Adipocyte (in vitro differentiated cells): ENCODE measurements around the gene R3HDM2.

Source experiments
- DNase-seq: peaks from one replicate; pipeline ENCODE4 v3.0.0-alpha.2; 2015; ENCODE audit warnings: low read depth
- H3K27me3 ChIP-seq: replicated peaks from 2 replicates; pipeline ENCODE4 v1.7.0; 2013; ENCODE audit warnings: mild to moderate bottlenecking, low read length, moderate library complexity; ENCODE audit not compliant: control insufficient read depth, insufficient read depth
- H3K36me3 ChIP-seq: 2 replicates; pipeline ENCODE4 v1.7.0; 2013; ENCODE audit warnings: low read length, mild to moderate bottlenecking, moderate library complexity; ENCODE audit not compliant: control insufficient read depth, insufficient read depth, severe bottlenecking
- H3K4me1 ChIP-seq: 2 replicates; pipeline ENCODE4 v1.7.0; 2013; ENCODE audit warnings: mild to moderate bottlenecking, low read length, moderate library complexity; ENCODE audit not compliant: control insufficient read depth, insufficient read depth
- H3K4me3 ChIP-seq: 2 replicates; pipeline ENCODE4 v1.7.0; 2013; ENCODE audit warnings: mild to moderate bottlenecking, low read length, moderate library complexity
- H3K9ac ChIP-seq: 2 replicates; pipeline ENCODE4 v1.7.0; 2013; ENCODE audit warnings: mild to moderate bottlenecking, low read length, moderate library complexity
- H3K9me3 ChIP-seq: 2 replicates; pipeline ENCODE4 v1.7.0; 2013; ENCODE audit warnings: mild to moderate bottlenecking, low read length, moderate library complexity; ENCODE audit not compliant: control insufficient read depth

The R3HDM2 gene

GRCh38 chr12:57386187-57386720 is 44.6 kb downstream of the R3HDM2 start:
- no peak for DNase-seq
- no peak overlapping the region for H3K4me3 ChIP-seq
- H3K36me3 ChIP-seq: no peaks in the 10 kb centered on the region

GRCh38 chr12:57385586-57385985 is 45.3 kb downstream of the R3HDM2 start:
- no peak overlapping the region for H3K4me3 ChIP-seq
- no peaks in the 10 kb centered on the region for H3K36me3 ChIP-seq
- no peaks in the 10 kb centered on the region for H3K9me3 ChIP-seq
- DNase-seq: no peak
- no peak overlapping the region for H3K9ac ChIP-seq
- H3K27me3 ChIP-seq: no peaks in the 10 kb centered on the region
- peaks cover 12% of the 10 kb centered on the region for H3K4me1 ChIP-seq

More at GRCh38 chr12:57386187-57386720, 44.6 kb downstream of the R3HDM2 start:
- Histone ChIP-seq H3K27me3 (no peaks in the 10 kb centered on the region), H3K9me3 (no peaks in the 10 kb centered on the region), H3K4me1 (peaks cover 12% of the 10 kb centered on the region), H3K9ac (no peak overlapping the region)

DNA sequence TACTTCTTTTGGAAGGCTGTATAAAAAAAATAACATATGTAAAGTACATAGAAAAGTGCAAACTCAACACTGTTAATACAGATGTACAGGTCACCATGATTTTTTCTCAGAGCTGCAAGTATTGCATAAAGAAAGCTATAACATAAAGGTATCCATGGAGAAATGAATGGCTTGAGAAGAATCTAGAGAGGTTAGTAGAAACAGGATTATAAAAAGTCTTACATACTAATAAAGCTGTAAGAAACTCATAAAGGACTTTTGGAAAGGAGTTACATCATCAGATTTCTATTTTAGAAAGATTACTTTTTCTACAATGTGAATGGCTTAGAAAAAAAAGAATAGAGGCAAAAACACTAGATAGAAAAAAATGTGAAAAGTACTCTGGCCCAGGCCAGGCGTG is 46.4 kb downstream of the R3HDM2 start:
- no peak for DNase-seq

DNA sequence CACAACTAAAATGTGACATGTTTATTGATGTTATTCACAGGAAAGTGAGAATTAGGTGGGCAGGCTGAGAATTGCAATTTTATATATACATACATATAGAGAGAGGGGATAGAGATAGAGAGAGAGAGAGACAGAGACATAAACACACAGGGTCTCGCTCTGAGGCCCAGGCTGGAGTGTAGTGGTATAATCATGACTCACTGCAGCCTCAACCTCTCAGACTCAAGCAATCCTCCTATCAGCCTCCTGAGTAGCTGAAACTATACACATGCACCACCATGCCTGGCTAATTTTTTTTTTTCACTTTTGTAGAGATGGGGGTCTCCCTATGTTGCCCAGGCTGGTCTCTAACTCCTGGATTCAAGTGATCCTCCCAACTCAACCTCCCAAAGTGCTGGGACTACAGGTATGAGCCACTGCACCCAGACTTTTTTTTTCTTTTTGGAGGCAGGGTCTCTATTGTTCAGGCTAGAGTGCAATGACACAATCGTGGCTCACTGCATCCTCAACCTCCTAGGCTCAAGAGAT is 49.1 kb downstream of the R3HDM2 start:
- Histone ChIP-seq H3K9me3 (no peaks in the 10 kb centered on the region), H3K27me3 (no peaks in the 10 kb centered on the region), H3K9ac (no peak overlapping the region), H3K4me3 (no peak overlapping the region), H3K36me3 (no peaks in the 10 kb centered on the region), H3K4me1 (no peaks in the 10 kb centered on the region)
- DNase-seq: no peak

More for the DNA sequence above, 46.4 kb downstream of the R3HDM2 start:
- no peaks in the 10 kb centered on the region for H3K27me3 ChIP-seq
- H3K4me3 ChIP-seq: no peak overlapping the region
- peaks cover 8% of the 10 kb centered on the region for H3K4me1 ChIP-seq
- H3K9me3 ChIP-seq: no peaks in the 10 kb centered on the region
- no peaks in the 10 kb centered on the region for H3K36me3 ChIP-seq
- H3K9ac ChIP-seq: no peak overlapping the region

GRCh38 chr12:57380300-57380699 is 50.5 kb downstream of the R3HDM2 start:
- H3K4me3 ChIP-seq: no peak overlapping the region
- H3K9me3 ChIP-seq: no peaks in the 10 kb centered on the region
- no peaks in the 10 kb centered on the region for H3K27me3 ChIP-seq
- no peak overlapping the region for H3K9ac ChIP-seq
- no peaks in the 10 kb centered on the region for H3K36me3 ChIP-seq
- no peak for DNase-seq
- no peaks in the 10 kb centered on the region for H3K4me1 ChIP-seq

DNA sequence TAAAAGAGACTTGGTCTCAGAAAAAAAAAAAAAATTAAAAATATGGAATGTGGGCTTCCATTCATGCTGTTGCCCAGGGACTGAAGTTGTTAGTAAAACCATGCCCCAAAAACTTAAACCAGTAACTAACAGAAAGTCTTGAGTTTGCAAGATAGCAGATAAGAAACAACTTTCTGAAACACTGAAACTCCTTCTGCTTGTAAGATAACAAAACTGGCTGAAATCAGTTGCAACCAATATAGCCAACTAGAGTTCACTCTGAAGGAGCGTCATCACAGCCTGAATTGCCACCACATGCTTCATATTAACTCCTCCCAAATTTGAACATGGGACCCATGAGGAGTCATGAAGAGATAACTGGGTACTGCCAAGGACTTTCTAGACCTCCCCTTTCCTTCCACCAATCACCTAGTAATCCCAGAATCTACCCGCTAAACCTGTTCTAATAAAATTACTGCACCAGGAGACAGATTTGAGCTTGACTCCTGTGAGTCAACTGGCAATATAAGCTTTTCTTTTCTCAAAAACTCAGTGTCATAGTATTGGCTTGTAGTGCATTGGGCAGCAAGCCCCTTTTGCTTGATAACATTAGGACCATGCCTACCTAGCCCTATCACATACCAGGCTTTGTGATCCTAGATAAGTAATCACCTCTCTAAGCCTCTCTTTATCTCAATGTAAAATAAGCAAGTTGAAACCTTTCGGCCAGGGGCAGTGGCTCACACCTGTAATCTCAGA is 53.6 kb downstream of the R3HDM2 start:
- H3K4me3 ChIP-seq: no peak overlapping the region
- no peaks in the 10 kb centered on the region for H3K27me3 ChIP-seq
- no peak for DNase-seq
- no peaks in the 10 kb centered on the region for H3K36me3 ChIP-seq
- no peaks in the 10 kb centered on the region for H3K9me3 ChIP-seq
- H3K4me1 ChIP-seq: peaks cover 2% of the 10 kb centered on the region
- no peak overlapping the region for H3K9ac ChIP-seq

- no peaks in the 10 kb centered on the region for H3K36me3 ChIP-seq
- no peak overlapping the region for H3K4me3 ChIP-seq
- H3K27me3 ChIP-seq: no peaks in the 10 kb centered on the region
- H3K9me3 ChIP-seq: no peaks in the 10 kb centered on the region
- H3K9ac ChIP-seq: no peak overlapping the region
- peaks cover 20% of the 10 kb centered on the region for H3K4me1 ChIP-seq
- no peak for DNase-seq
Observed at GRCh38 chr12:57372233-57372632, 58.6 kb downstream of the R3HDM2 start.

DNA sequence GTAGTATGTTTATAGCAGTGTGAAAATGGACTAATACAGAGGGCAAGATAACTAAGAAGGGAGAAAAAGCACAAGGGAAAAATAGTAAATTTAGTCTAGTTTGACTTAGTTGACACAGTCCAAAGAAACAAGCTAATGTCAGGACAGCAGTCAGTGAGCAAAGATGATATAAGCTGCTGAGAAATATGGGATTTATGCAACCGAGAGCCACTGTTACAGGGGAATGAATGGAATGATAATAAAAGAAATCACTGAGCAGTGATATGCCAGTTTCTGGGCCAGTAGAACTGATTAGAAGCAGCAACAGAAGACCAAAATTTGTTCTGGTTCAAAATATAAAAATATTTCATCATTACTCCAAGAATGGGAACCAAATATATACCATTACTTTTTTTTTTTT is 60.1 kb downstream of the R3HDM2 start:
- Histone ChIP-seq H3K36me3 (peaks cover 5% of the 10 kb centered on the region), H3K9ac (no peak overlapping the region), H3K9me3 (peaks cover 3% of the 10 kb centered on the region), H3K4me1 (peaks cover 20% of the 10 kb centered on the region), H3K4me3 (no peak overlapping the region), H3K27me3 (no peaks in the 10 kb centered on the region)
- peak; percentile 78 for DNase-seq

GRCh38 chr12:57370072-57370471 is 60.8 kb downstream of the R3HDM2 start:
- no peak for DNase-seq
- Histone ChIP-seq H3K9me3 (peaks cover 3% of the 10 kb centered on the region), H3K4me3 (no peak overlapping the region), H3K9ac (no peak overlapping the region), H3K27me3 (no peaks in the 10 kb centered on the region), H3K36me3 (peaks cover 5% of the 10 kb centered on the region), H3K4me1 (peaks cover 20% of the 10 kb centered on the region)

DNA sequence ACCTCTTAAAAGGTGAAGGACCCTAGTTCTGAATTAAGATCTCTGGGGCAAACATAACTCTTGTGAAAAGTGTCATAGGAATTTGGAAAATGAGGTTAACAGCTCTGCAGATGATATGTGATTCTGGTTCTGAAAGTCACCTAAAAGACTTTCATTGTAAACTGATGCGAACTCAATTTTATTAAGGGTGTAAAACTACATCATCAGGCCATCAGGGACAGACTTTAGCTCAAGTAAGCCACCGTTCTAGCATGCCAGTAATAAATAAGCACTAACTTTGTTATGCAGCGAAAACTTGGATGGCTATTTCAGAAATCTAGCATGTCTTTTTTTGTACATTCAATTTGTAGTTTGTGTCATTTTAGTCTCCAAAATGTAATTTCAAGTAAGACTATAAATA is 61.6 kb downstream of the R3HDM2 start:
- no peak for DNase-seq
- no peak overlapping the region for H3K9ac ChIP-seq
- no peak overlapping the region for H3K4me3 ChIP-seq
- H3K9me3 ChIP-seq: peaks cover 3% of the 10 kb centered on the region
- H3K27me3 ChIP-seq: no peaks in the 10 kb centered on the region
- H3K4me1 ChIP-seq: peaks cover 20% of the 10 kb centered on the region
- H3K36me3 ChIP-seq: peaks cover 5% of the 10 kb centered on the region

DNA sequence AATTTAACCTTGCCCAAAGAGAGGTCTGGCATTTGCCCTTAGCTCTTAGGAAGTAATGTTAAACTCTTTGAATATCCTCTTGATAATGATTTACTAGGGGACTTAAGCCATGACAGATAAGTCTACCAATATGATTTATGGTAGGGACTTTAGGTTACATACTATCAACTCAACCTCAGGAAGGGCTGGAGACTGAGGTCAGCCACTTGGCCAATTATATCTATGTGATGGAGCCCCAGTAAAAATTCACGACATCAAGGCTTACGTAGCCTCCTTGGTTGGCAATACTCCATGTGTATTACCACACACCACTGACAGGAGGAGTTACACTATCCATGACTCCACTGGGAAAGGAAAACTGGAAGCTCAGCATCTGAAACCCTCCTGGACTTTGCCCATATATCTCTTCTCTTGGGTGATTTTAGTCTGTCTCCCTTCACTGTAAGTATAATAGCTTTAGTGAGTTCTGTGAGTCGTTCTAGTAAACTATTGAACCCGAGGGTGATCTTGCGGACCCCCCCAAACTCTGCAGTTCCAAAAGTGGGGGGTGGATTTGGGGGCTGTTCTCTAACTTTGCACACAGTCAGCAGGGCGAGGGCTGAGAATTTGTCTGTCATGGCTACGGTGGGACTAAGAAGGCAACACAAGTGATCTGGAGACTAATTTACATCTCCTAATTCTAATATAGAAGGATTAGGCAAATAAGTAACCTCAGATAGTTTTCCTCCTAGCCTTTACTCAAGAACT is 62.3 kb downstream of the R3HDM2 start:
- H3K9ac ChIP-seq: no peak overlapping the region
- peaks cover 20% of the 10 kb centered on the region for H3K4me1 ChIP-seq
- DNase-seq: no peak
- H3K27me3 ChIP-seq: no peaks in the 10 kb centered on the region
- H3K9me3 ChIP-seq: peaks cover 3% of the 10 kb centered on the region
- H3K36me3 ChIP-seq: peaks cover 5% of the 10 kb centered on the region
- no peak overlapping the region for H3K4me3 ChIP-seq
